Hepatocyte (in vitro differentiated cells): Measurements from ENCODE around the gene CYB5R3.

Source experiments
- EZH2 ChIP-seq: fragments of 200-600 bp; sonication (generic); IDR thresholded peaks from 2 replicates; pipeline ENCODE4 v1.6.1; 2016; ENCODE audit warnings: antibody characterized with exemption, mild to moderate bottlenecking, borderline replicate concordance
- EZH2phosphoT487 ChIP-seq: fragments of 200-600 bp; sonication (generic); IDR thresholded peaks from one replicate; pipeline ENCODE4 v1.6.1; 2018; ENCODE audit warnings: antibody characterized with exemption, mild to moderate bottlenecking, low read depth, moderate library complexity; ENCODE audit not compliant: unreplicated experiment, severe bottlenecking
- TF ChIP-seq, protein P1 (sequence below): fragments of 200-600 bp; sonication (generic); IDR thresholded peaks from 2 replicates; pipeline ENCODE4 v1.5.1; 2016; ENCODE audit warnings: antibody characterized with exemption, mild to moderate bottlenecking; ENCODE audit not compliant: poor library complexity

DNA sequence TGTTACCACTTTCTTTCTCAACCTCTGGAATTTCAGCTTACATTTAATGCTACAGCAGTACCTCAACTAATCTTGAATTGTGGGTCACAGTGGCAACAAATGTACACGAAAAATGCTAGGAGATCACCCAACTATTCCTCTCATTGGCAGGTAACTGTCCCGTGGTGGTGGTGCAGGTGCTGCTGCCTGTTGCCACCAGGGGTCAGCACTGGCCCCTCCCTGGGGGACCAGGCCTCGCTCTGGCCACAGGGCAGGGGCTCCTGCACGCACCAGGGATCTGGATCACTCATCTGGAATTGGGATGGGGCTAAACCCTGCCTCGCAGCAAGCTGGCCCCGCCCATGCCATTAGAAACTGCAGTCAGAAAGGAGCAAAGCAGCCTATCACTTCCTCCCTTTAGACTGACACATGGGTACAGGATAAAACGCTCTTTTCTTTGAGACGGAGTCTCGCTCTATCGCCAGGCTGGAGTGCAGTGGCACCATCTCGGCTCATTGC is 27.6 kb downstream of the CYB5R3 start:
- TF ChIP-seq, protein P1, sequence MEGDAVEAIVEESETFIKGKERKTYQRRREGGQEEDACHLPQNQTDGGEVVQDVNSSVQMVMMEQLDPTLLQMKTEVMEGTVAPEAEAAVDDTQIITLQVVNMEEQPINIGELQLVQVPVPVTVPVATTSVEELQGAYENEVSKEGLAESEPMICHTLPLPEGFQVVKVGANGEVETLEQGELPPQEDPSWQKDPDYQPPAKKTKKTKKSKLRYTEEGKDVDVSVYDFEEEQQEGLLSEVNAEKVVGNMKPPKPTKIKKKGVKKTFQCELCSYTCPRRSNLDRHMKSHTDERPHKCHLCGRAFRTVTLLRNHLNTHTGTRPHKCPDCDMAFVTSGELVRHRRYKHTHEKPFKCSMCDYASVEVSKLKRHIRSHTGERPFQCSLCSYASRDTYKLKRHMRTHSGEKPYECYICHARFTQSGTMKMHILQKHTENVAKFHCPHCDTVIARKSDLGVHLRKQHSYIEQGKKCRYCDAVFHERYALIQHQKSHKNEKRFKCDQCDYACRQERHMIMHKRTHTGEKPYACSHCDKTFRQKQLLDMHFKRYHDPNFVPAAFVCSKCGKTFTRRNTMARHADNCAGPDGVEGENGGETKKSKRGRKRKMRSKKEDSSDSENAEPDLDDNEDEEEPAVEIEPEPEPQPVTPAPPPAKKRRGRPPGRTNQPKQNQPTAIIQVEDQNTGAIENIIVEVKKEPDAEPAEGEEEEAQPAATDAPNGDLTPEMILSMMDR: peak; percentile 82
- no peak for TF ChIP-seq EZH2
- TF ChIP-seq EZH2phosphoT487: no peak
